SU-DHL-6 (cell line): ENCODE measurements around the gene RTF1.

Experiments
- EZH2phosphoT487 ChIP-seq: fragments of 200-600 bp; sonication (generic), shearing (Covaris generic); conservative IDR thresholded peaks from 2 replicates; pipeline ENCODE4 v1.6.1; 2018; ENCODE audit warnings: mild to moderate bottlenecking, antibody characterized with exemption, low read length, moderate library complexity, mixed read lengths
- TF ChIP-seq, protein P1 (sequence below): fragments of 200-600 bp; sonication (generic); IDR thresholded peaks from one replicate; pipeline ENCODE4 v1.5.1; 2017; ENCODE audit warnings: antibody characterized with exemption, mild to moderate bottlenecking, low read length, moderate library complexity; ENCODE audit not compliant: insufficient read depth, poor library complexity, severe bottlenecking

DNA sequence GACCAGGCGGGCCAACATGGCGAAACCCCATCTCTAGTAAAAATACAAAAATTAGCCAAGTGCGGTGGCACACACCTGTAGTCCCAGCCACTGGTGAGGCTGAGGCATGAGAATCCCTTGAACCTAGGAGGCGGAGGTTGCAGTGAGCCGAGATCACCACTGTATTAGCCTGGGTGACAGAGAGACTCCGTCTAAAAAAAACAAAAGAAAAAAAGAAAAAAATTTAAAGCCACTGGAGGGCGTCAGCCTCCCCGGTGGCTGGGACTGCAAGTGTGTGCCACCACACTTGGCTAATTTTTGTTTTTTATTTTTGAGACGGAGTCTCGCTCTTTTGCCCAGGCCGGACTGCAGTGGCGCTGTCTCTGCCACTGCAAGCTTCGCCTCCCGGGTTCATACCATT, 7.9 kb downstream of the RTF1 start:
- TF ChIP-seq, protein P1, sequence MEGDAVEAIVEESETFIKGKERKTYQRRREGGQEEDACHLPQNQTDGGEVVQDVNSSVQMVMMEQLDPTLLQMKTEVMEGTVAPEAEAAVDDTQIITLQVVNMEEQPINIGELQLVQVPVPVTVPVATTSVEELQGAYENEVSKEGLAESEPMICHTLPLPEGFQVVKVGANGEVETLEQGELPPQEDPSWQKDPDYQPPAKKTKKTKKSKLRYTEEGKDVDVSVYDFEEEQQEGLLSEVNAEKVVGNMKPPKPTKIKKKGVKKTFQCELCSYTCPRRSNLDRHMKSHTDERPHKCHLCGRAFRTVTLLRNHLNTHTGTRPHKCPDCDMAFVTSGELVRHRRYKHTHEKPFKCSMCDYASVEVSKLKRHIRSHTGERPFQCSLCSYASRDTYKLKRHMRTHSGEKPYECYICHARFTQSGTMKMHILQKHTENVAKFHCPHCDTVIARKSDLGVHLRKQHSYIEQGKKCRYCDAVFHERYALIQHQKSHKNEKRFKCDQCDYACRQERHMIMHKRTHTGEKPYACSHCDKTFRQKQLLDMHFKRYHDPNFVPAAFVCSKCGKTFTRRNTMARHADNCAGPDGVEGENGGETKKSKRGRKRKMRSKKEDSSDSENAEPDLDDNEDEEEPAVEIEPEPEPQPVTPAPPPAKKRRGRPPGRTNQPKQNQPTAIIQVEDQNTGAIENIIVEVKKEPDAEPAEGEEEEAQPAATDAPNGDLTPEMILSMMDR: no peak
- no peak for TF ChIP-seq EZH2phosphoT487
